Measurements from ENCODE around the gene CBX3.

DNA sequence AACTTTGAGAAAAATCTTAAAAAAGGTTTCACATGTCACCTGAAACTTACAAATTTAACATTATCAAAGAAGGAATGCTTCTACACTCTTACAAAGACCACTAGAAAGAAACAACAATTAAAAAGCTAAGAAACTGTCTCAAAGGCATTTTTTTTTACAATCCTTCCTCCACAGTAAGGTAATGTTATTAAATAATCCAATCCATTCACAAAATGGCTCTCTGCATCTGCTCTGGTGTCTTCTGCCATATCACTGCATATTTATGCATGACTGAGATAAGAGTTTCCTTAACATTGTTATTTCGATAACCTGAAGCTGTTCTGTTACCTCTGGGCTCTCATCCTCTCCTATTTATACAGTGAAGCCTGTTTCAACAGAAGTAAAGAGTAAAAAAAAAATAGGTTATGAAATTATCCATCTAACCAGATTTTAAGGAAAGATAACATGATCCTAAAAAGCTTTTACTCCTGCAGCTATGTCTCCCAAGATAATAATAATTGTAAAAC, 9.5 kb upstream of the CBX3 start:
- no peak for TF ChIP-seq NR3C1 (CRISPR knock-in tag; conservative IDR thresholded peaks at IDR 0.05; ENCODE audit: low read depth)
- no peak for TF ChIP-seq SP1 (CRISPR knock-in tag; conservative IDR thresholded peaks at IDR 0.05)
